WI38 (cell line): ENCODE measurements around the gene PAX5.

Experiments
- H3K4me3 ChIP-seq: 2 replicates; pipeline ENCODE4 v1.5.1; 2011; ENCODE audit warnings: low read depth, mild to moderate bottlenecking, control low read depth, low read length
- CTCF ChIP-seq: IDR thresholded peaks from 2 replicates; pipeline ENCODE4 v1.5.1; 2012; ENCODE audit warnings: low read depth, mild to moderate bottlenecking, control low read depth, low read length

The PAX5 gene

GRCh38 chr9:36834736-36835135, 199.3 kb downstream of the PAX5 start:
- TF ChIP-seq CTCF = no peak
- no peak overlapping the region for H3K4me3 ChIP-seq

GRCh38 chr9:36833954-36834353, 200.1 kb downstream of the PAX5 start:
- H3K4me3 ChIP-seq = no peak overlapping the region
- no peak for TF ChIP-seq CTCF

DNA sequence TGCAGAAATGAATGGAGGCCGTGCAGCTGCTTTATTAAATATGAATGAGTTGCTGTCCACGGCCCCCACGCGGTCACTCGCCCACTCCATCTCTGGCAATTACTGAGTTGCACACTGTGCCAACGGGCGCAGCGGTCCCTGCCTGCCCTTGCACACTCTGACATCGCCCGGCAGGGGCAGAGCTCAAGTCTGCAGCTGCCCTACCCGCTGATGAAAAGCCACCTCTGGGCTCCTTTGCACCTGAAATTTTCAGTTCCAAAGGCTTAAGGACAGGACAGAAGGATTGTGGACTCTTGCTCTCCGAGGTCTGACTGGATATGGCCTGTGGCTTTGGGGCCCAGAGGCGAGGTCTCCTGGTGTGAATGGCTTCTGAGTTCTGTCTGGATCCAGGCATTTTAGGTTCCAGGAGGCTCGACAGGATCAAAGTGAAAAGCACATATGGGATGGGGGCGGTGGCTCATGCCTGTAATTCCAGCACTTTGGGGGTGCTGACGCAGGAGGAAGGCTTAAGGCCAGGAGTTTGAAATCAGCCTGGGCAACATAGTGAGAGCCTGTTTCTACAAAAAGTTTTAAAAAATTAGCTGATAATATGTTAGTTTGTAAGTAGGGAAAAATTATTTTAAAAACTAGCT, 201.8 kb downstream of the PAX5 start:
- no peak overlapping the region for H3K4me3 ChIP-seq
- no peak for TF ChIP-seq CTCF

DNA sequence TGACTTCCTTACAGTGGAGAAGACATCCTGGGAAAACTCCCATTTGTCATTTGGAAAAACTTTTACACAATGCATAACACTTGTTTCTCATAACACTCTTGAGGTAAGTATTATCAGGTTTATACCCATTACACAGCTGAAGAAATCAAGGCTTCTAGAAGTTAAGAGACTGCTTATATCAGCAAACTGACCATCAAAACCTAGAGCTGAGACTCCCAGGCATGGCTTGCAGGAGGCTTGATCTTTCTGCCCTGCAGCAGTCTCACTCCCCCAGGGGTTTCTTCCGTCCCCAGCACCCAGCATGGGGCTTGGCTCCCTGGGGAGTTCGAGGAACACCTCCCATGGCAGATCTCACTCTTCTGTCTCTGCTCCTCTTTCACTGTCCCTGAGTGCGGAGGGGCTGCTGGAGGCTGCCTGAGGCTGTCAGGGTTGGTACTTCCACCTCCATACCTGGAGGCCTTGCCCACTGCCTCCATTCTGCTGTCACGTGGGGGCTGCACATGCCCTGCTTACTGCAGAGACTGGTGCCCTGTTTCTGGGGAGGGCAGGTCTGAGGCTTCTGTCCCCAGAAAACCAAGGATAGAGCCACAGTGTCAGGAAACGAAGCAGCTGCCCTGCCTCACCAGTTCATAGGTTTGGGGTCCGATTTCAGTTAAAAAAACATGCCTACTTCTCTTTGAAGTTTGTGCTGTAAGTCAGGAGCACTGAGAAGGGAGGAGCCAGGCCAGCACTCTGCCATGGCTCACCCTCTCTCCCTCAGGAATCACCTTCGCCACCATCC, 202.5 kb downstream of the PAX5 start:
- TF ChIP-seq CTCF = no peak
- H3K4me3 ChIP-seq = no peak overlapping the region

DNA sequence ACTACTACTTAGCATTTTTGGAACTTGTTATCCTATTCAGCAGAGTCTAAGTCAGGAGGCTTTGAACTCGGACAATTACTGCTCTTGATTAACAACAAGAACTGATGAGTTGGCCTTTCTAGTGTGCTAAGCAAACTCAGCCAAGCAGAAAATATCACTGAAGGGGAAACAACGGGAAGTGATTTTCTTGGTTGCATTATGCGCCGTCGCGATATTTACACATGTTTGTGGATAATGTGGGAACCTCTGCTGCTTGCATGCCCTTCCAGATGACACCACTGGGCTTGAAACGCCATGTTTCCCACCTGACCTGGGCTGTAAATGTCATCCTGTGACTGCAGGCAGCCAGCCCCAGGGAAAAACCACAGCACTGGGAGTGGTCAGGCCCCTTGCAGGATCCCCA, 205.5 kb downstream of the PAX5 start:
- TF ChIP-seq CTCF = no peak
- no peak overlapping the region for H3K4me3 ChIP-seq

DNA sequence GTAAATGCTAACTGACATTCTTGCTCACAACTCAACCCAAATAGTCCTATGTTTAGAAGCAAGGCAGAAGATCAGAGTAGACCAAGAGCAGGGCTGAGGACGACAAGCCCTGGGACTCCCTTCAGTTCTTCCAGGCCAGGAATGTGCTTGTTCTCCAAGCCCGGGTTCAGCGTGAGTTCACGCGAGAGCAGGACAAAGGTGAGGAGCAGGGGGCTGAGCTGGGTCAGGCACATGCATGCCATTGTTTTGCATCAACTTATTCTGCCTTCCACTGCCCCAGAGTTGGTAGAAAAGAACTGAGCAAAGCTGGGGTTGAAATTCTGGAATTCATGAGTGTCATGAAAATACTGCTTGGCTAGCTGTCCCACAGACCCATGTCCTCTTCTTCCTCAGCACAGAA, 206.5 kb downstream of the PAX5 start:
- no peak for TF ChIP-seq CTCF
- no peak overlapping the region for H3K4me3 ChIP-seq

DNA sequence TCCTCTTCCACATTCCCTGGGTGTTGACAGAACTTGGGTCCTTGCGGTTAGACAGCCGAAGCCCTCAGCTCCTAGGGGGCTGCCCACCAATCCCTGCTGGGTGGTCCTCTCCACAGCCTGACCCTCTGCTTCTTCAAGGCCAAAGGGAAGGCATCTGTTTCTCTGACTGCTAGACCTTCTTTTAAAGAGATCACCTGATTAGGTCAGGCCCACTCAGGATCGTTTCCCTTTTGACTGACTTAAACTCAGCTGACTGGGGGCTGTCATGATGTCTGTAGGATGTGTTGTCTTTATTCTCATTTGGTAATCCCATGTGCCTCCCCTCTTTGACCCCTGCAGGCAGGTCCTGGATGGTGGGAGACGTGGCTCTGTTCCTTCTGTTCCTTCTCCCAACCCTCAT, 207.5 kb downstream of the PAX5 start:
- no peak for TF ChIP-seq CTCF
- no peak overlapping the region for H3K4me3 ChIP-seq
